Mucosa of rectum (tissue), 2 donors: ENCODE measurements around the gene SLC6A16.

Source experiments
- H3K27ac ChIP-seq, 2 donors: one replicate each; pipeline ENCODE4 v1.7.0; 2013; ENCODE audit warnings: inconsistent platforms in 2 of 2, low read depth in 2 of 2, low read length in 2 of 2
- H3K27me3 ChIP-seq, 2 donors: one replicate each; pipeline ENCODE4 v1.7.0; 2013; ENCODE audit warnings: low read length in 2 of 2; ENCODE audit not compliant: control insufficient read depth in 2 of 2, insufficient read depth in 2 of 2
- H3K36me3 ChIP-seq, 2 donors: one replicate each; pipeline ENCODE4 v1.7.0; 2013; ENCODE audit warnings: low read length in 2 of 2; ENCODE audit not compliant: control insufficient read depth in 2 of 2, insufficient read depth in 2 of 2
- H3K4me1 ChIP-seq, 2 donors: one replicate each; pipeline ENCODE4 v1.7.0; 2013; ENCODE audit warnings: low read length in 2 of 2, mild to moderate bottlenecking in 1 of 2; ENCODE audit not compliant: control insufficient read depth in 2 of 2, insufficient read depth in 2 of 2
- H3K4me3 ChIP-seq, 2 donors: one replicate each; pipeline ENCODE4 v1.7.0; 2013; ENCODE audit warnings: low read length in 2 of 2
- H3K9ac ChIP-seq, 2 donors: one replicate each; pipeline ENCODE4 v1.7.0; 2013; ENCODE audit warnings: low read length in 2 of 2, low read depth in 1 of 2, mild to moderate bottlenecking in 1 of 2
- H3K9me3 ChIP-seq, 2 donors: one replicate each; pipeline ENCODE4 v1.7.0; 2013; ENCODE audit warnings: low read length in 2 of 2; ENCODE audit not compliant: control insufficient read depth in 2 of 2
- donor health status: healthy.
- donor health status: Normal muscosa, but diverticular disease.

SLC6A16 gene

GRCh38 chr19:49243726-49244125 lies 81.3 kb downstream of the SLC6A16 start:
- no peak overlapping the region for H3K4me3 ChIP-seq
- peaks cover 0 to 5% of the 10 kb centered on the region in 2 donors for H3K36me3 ChIP-seq
- H3K9ac ChIP-seq, result no peak overlapping the region
- H3K9me3 ChIP-seq, result no peaks in the 10 kb centered on the region
- no peaks in the 10 kb centered on the region for H3K4me1 ChIP-seq
- H3K27ac ChIP-seq, result no peak overlapping the region
- H3K27me3 ChIP-seq, result no peaks in the 10 kb centered on the region

- Histone ChIP-seq H3K9me3 (no peaks in the 10 kb centered on the region), H3K9ac (no peak overlapping the region), H3K4me3 (no peak overlapping the region), H3K27ac (no peak overlapping the region), H3K4me1 (no peaks in the 10 kb centered on the region), H3K36me3 (peaks cover 0 to 5% of the 10 kb centered on the region in 2 donors), H3K27me3 (no peaks in the 10 kb centered on the region)
These were observed 81.9 kb downstream of the SLC6A16 start for GRCh38 chr19:49243129-49243528.

GRCh38 chr19:49241769-49242168 lies 83.2 kb downstream of the SLC6A16 start:
- no peak overlapping the region for H3K27ac ChIP-seq
- no peaks in the 10 kb centered on the region for H3K4me1 ChIP-seq
- no peak overlapping the region for H3K9ac ChIP-seq
- peaks cover 0 to 5% of the 10 kb centered on the region in 2 donors for H3K36me3 ChIP-seq
- no peaks in the 10 kb centered on the region for H3K27me3 ChIP-seq
- H3K9me3 ChIP-seq, result no peaks in the 10 kb centered on the region
- no peak overlapping the region for H3K4me3 ChIP-seq
